CD14-positive monocyte (primary cell): Measurements from ENCODE around the gene PEMT. TPM values are rescaled to one million over a fixed set of nuclear protein-coding genes. Genes with fewer than 3 reads are reported as not detected.

Experiments
- DNase-seq, 3 donors: peaks; one replicate each; pipeline ENCODE4 v3.0.0-alpha.2; 2011 to 2022
- H2AFZ ChIP-seq: 2 replicates; pipeline ENCODE4 v1.6.0; 2012; ENCODE audit warnings: mild to moderate bottlenecking, low read depth, low read length, inconsistent platforms; ENCODE audit not compliant: insufficient read depth, poor library complexity, severe bottlenecking
- H3K27ac ChIP-seq, 2 donors: 1 replicate in 1 of 2; 2 replicates in 1 of 2; pipeline ENCODE4 v1.5.1; 2012 to 2013; ENCODE audit warnings: low read length in 2 of 2, control low read depth in 1 of 2, inconsistent platforms in 1 of 2, low read depth in 1 of 2, mild to moderate bottlenecking in 1 of 2
- H3K27me3 ChIP-seq, 2 donors: one replicate each; pipeline versions ENCODE4 v1.6.0 to v1.6.1; 2011 to 2013; ENCODE audit warnings: low read length in 2 of 2; ENCODE audit not compliant: control insufficient read depth in 2 of 2, insufficient read depth in 2 of 2
- H3K36me3 ChIP-seq, 2 donors: replicated peaks in 1 of 2; 1 replicate in 1 of 2; 2 replicates in 1 of 2; pipeline versions ENCODE4 v1.5.1 to v1.6.1; 2012 to 2013; ENCODE audit warnings: low read length in 2 of 2, control low read depth in 1 of 2, inconsistent platforms in 1 of 2, mild to moderate bottlenecking in 1 of 2; ENCODE audit not compliant: insufficient read depth in 2 of 2, control insufficient read depth in 1 of 2
- H3K4me1 ChIP-seq, 2 donors: 1 replicate in 1 of 2; 2 replicates in 1 of 2; pipeline versions ENCODE4 v1.5.1 to v1.6.1; 2012 to 2013; ENCODE audit warnings: low read length in 2 of 2, control low read depth in 1 of 2, inconsistent platforms in 1 of 2, mild to moderate bottlenecking in 1 of 2, moderate library complexity in 1 of 2; ENCODE audit not compliant: insufficient read depth in 2 of 2, control insufficient read depth in 1 of 2
- H3K4me2 ChIP-seq: replicated peaks from 2 replicates; pipeline ENCODE3; 2012; ENCODE audit warnings: low read length, moderate library complexity, mild to moderate bottlenecking; ENCODE audit not compliant: poor library complexity, severe bottlenecking; ENCODE audit errors: extremely low read depth
- H3K4me3 ChIP-seq, 3 experiments: fragments of 200-600 bp in 1 of 3; sonication (generic) in 1 of 3; replicated peaks in 1 of 3; 1 replicate in 2 of 3; 2 replicates in 1 of 3; pipeline ENCODE4 v1.5.1; 2011 to 2013; ENCODE audit warnings: low read length in 3 of 3, mild to moderate bottlenecking in 3 of 3, control low read depth in 2 of 3, low read depth in 2 of 3, inconsistent platforms in 1 of 3, moderate library complexity in 1 of 3
- H3K79me2 ChIP-seq: 2 replicates; pipeline ENCODE4 v1.6.0; 2012; ENCODE audit warnings: mild to moderate bottlenecking, control low read depth, inconsistent platforms, low read length, moderate library complexity; ENCODE audit not compliant: insufficient read depth
- H3K9ac ChIP-seq: 2 replicates; pipeline ENCODE4 v1.6.0; 2017; ENCODE audit warnings: low read length, mild to moderate bottlenecking; ENCODE audit not compliant: insufficient read depth, poor library complexity, severe bottlenecking
- H3K9me3 ChIP-seq, 2 donors: replicated peaks in 1 of 2; 1 replicate in 1 of 2; 2 replicates in 1 of 2; pipeline versions ENCODE4 v1.5.1 to v1.6.1; 2012 to 2013; ENCODE audit warnings: low read length in 2 of 2, control low read depth in 1 of 2; ENCODE audit not compliant: control insufficient read depth in 1 of 2, insufficient read depth in 1 of 2
- H4K20me1 ChIP-seq: 2 replicates; pipeline ENCODE4 v1.6.0; 2012; ENCODE audit warnings: mild to moderate bottlenecking, low read length, control low read depth, moderate library complexity; ENCODE audit not compliant: insufficient read depth
- H3K27ac Mint-ChIP-seq, 7 donors: one replicate each; pipeline ENCODE4 v1.8.0; 2020; ENCODE audit warnings: mild to moderate bottlenecking in 7 of 7, mixed read lengths in 7 of 7, moderate library complexity in 6 of 7, inconsistent platforms in 2 of 7
- H3K27me3 Mint-ChIP-seq, 3 donors: one replicate each; pipeline ENCODE4 v1.8.0; 2021 to 2022; ENCODE audit warnings: low read depth in 3 of 3, mild to moderate bottlenecking in 3 of 3, mixed read lengths in 3 of 3, moderate library complexity in 3 of 3, inconsistent platforms in 1 of 3
- H3K36me3 Mint-ChIP-seq, 2 donors: one replicate each; pipeline ENCODE4 v1.8.0; 2020; ENCODE audit warnings: mixed read lengths in 2 of 2, inconsistent platforms in 1 of 2, mild to moderate bottlenecking in 1 of 2
- H3K4me1 Mint-ChIP-seq: one replicate; pipeline ENCODE4 v1.8.0; 2020; ENCODE audit warnings: mild to moderate bottlenecking, mixed read lengths
- H3K4me3 Mint-ChIP-seq, 2 donors: one replicate each; pipeline ENCODE4 v1.8.0; 2020; ENCODE audit warnings: mild to moderate bottlenecking in 2 of 2, mixed read lengths in 2 of 2, moderate library complexity in 1 of 2
- H3K9me3 Mint-ChIP-seq, 7 donors: one replicate each; pipeline ENCODE4 v1.8.0; 2020 to 2022; ENCODE audit warnings: mixed read lengths in 7 of 7, mild to moderate bottlenecking in 6 of 7, moderate library complexity in 6 of 7, inconsistent platforms in 2 of 7
- WGBS: methylation state at CpG from one replicate; pipeline ENCODE4 v1.1.5; 2013; ENCODE audit warnings: missing lambda C conversion rate; ENCODE audit not compliant: insufficient coverage; 5-methylcytosine and 5-hydroxymethylcytosine counted together
- intact Hi-C, 2 donors: fragments of 100-400 bp; cut with micrococcal nuclease; formaldehyde crosslinking; loops; one replicate each; pipeline versions ENCODE4 v1.15.0 to v1.15.1; 2023
- polyA plus RNA-seq, 3 donors: library from polyadenylated mRNA; depleted of rRNA in 1 of 3; unstranded in 2 of 3; stranded (reverse) in 1 of 3; fragments of 300-500 nt in 2 of 3; fragments of >200 nt in 1 of 3; fragmentation: Illumina TruSeq in 2 of 3; gene quantifications; 1 replicate in 2 of 3; 2 replicates in 1 of 3; pipeline ENCODE4 v1.2.3, GENCODE V29; 2012 to 2021
- TF ChIP-seq, protein P1 (sequence below): fragments of 200-600 bp; IDR thresholded peaks from one replicate; pipeline ENCODE4 v1.8.0; 2022; ENCODE audit warnings: antibody characterized with exemption, mild to moderate bottlenecking

Gene PEMT
- polyA plus RNA-seq, 3 donors: 26.7 to 41.0 (median 38.4) TPM

- TF ChIP-seq, protein P1, sequence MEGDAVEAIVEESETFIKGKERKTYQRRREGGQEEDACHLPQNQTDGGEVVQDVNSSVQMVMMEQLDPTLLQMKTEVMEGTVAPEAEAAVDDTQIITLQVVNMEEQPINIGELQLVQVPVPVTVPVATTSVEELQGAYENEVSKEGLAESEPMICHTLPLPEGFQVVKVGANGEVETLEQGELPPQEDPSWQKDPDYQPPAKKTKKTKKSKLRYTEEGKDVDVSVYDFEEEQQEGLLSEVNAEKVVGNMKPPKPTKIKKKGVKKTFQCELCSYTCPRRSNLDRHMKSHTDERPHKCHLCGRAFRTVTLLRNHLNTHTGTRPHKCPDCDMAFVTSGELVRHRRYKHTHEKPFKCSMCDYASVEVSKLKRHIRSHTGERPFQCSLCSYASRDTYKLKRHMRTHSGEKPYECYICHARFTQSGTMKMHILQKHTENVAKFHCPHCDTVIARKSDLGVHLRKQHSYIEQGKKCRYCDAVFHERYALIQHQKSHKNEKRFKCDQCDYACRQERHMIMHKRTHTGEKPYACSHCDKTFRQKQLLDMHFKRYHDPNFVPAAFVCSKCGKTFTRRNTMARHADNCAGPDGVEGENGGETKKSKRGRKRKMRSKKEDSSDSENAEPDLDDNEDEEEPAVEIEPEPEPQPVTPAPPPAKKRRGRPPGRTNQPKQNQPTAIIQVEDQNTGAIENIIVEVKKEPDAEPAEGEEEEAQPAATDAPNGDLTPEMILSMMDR: no peak
- peak overlapping the region in 1 of 7 donors; percentile 26 for H3K27ac Mint-ChIP-seq
These were observed 76.2 kb downstream of the PEMT start for GRCh38 chr17:17514993-17515933.

GRCh38 chr17:17514361-17514992 lies 77.0 kb downstream of the PEMT start:
- Histone ChIP-seq H3K27me3 (no peaks in the 10 kb centered on the region), H3K27ac (no peak overlapping the region), H3K9ac (no peak overlapping the region), H3K79me2 (no peaks in the 10 kb centered on the region), H4K20me1 (no peaks in the 10 kb centered on the region), H2AFZ (no peak overlapping the region), H3K9me3 (no peaks in the 10 kb centered on the region), H3K4me3 (no peak overlapping the region), H3K4me1 (no peaks in the 10 kb centered on the region), H3K36me3 (no peaks in the 10 kb centered on the region), H3K4me2 (no peak overlapping the region)
- DNase-seq: no peak
- intact Hi-C loops: no loop called here
- Mint-ChIP-seq H3K27me3 (peaks cover 0 to 2% (median 2%) of the 10 kb centered on the region in 3 donors), H3K4me1 (peaks cover 1% of the 10 kb centered on the region), H3K4me3 (no peak overlapping the region), H3K9me3 (no peaks in the 10 kb centered on the region), H3K36me3 (no peaks in the 10 kb centered on the region), H3K27ac (peak overlapping the region in 1 of 7 donors; percentile 26)
- WGBS: 91% methylated on average over 5 of the region's 16 CpGs
- TF ChIP-seq, protein P1: no peak

More at GRCh38 chr17:17514993-17515933, 76.2 kb downstream of the PEMT start:
- Mint-ChIP-seq H3K36me3 (peaks cover 0 to 2% of the 10 kb centered on the region in 2 donors), H3K4me1 (peaks cover 1% of the 10 kb centered on the region), H3K4me3 (no peak overlapping the region), H3K9me3 (no peaks in the 10 kb centered on the region), H3K27me3 (peaks cover 0 to 2% (median 2%) of the 10 kb centered on the region in 3 donors)
- WGBS: 91% methylated on average over 15 of the region's 21 CpGs
- H4K20me1 ChIP-seq: no peaks in the 10 kb centered on the region
- no peak overlapping the region for H3K9ac ChIP-seq
- H3K36me3 ChIP-seq: no peaks in the 10 kb centered on the region
- intact Hi-C loops: no loop called here
- no peaks in the 10 kb centered on the region for H3K27me3 ChIP-seq
- H3K79me2 ChIP-seq: no peaks in the 10 kb centered on the region
- H3K27ac ChIP-seq: no peak overlapping the region
- no peak for DNase-seq
- H3K4me3 ChIP-seq: no peak overlapping the region
- H3K4me2 ChIP-seq: no peak overlapping the region
- no peaks in the 10 kb centered on the region for H3K4me1 ChIP-seq
- H3K9me3 ChIP-seq: no peaks in the 10 kb centered on the region
- no peak overlapping the region for H2AFZ ChIP-seq
